Measurements from ENCODE around the gene CHDH.

The CHDH gene

GRCh38 chr3:53792866-53793265, 53.4 kb downstream of the CHDH start:
- in situ Hi-C loops (cut with MboI; ENCODE audit: low sequenced_read_pairs), result no loop called here

GRCh38 chr3:53791317-53791716, 54.9 kb downstream of the CHDH start:
- in situ Hi-C loops (cut with MboI; ENCODE audit: low sequenced_read_pairs), result no loop called here

GRCh38 chr3:53790470-53790869, 55.7 kb downstream of the CHDH start:
- in situ Hi-C loops (cut with MboI; ENCODE audit: low sequenced_read_pairs), result no loop called here

- in situ Hi-C loops (cut with MboI; ENCODE audit: low sequenced_read_pairs), result no loop called here
Measured at GRCh38 chr3:53789459-53789858, 56.8 kb downstream of the CHDH start.

- in situ Hi-C loops (cut with MboI; ENCODE audit: low sequenced_read_pairs), result no loop called here
Measured at GRCh38 chr3:53788038-53788437, 58.2 kb downstream of the CHDH start.

- in situ Hi-C loops (cut with MboI; ENCODE audit: low sequenced_read_pairs), result no loop called here
Measured at GRCh38 chr3:53787016-53787415, 59.2 kb downstream of the CHDH start.

GRCh38 chr3:53780806-53781205, 65.4 kb downstream of the CHDH start:
- in situ Hi-C loops (cut with MboI; ENCODE audit: low sequenced_read_pairs), result no loop called here

GRCh38 chr3:53780171-53780570, 66.0 kb downstream of the CHDH start:
- in situ Hi-C loops (cut with MboI; ENCODE audit: low sequenced_read_pairs), result no loop called here

GRCh38 chr3:53778153-53778552, 68.1 kb downstream of the CHDH start:
- in situ Hi-C loops (cut with MboI; ENCODE audit: low sequenced_read_pairs), result no loop called here

GRCh38 chr3:53777468-53777867, 68.8 kb downstream of the CHDH start:
- in situ Hi-C loops (cut with MboI; ENCODE audit: low sequenced_read_pairs), result no loop called here

- in situ Hi-C loops (cut with MboI; ENCODE audit: low sequenced_read_pairs), result no loop called here
Measured at GRCh38 chr3:53776494-53777101, 69.6 kb downstream of the CHDH start.

- in situ Hi-C loops (cut with MboI; ENCODE audit: low sequenced_read_pairs), result no loop called here
Measured at GRCh38 chr3:53775834-53776251, 70.4 kb downstream of the CHDH start.

GRCh38 chr3:53775018-53775417, 71.2 kb downstream of the CHDH start:
- in situ Hi-C loops (cut with MboI; ENCODE audit: low sequenced_read_pairs), result no loop called here

- in situ Hi-C loops (cut with MboI; ENCODE audit: low sequenced_read_pairs), result no loop called here
Measured at GRCh38 chr3:53774414-53774813, 71.8 kb downstream of the CHDH start.

- in situ Hi-C loops (cut with MboI; ENCODE audit: low sequenced_read_pairs), result no loop called here
Measured at GRCh38 chr3:53773611-53774368, 72.4 kb downstream of the CHDH start.

- in situ Hi-C loops (cut with MboI; ENCODE audit: low sequenced_read_pairs), result no loop called here
Measured at GRCh38 chr3:53773021-53773436, 73.2 kb downstream of the CHDH start.

GRCh38 chr3:53772562-53772961, 73.7 kb downstream of the CHDH start:
- in situ Hi-C loops (cut with MboI; ENCODE audit: low sequenced_read_pairs), result no loop called here

GRCh38 chr3:53768478-53769459, 77.5 kb downstream of the CHDH start:
- in situ Hi-C loops (cut with MboI; ENCODE audit: low sequenced_read_pairs), result no loop called here

- in situ Hi-C loops (cut with MboI; ENCODE audit: low sequenced_read_pairs), result no loop called here
Measured at GRCh38 chr3:53766706-53767105, 79.5 kb downstream of the CHDH start.

GRCh38 chr3:53765753-53766152, 80.5 kb downstream of the CHDH start:
- in situ Hi-C loops (cut with MboI; ENCODE audit: low sequenced_read_pairs), result no loop called here

- in situ Hi-C loops (cut with MboI; ENCODE audit: low sequenced_read_pairs), result no loop called here
Measured at GRCh38 chr3:53764026-53764775, 82.0 kb downstream of the CHDH start.
